Lower leg skin (tissue), 4 donors: ENCODE measurements around the gene CILP. TPM values are rescaled to one million over a fixed set of nuclear protein-coding genes. Genes with fewer than 3 reads are reported as not detected.
"Not testable (repeated sequence)": the region's sequence is repeated elsewhere in the genome, so short reads cannot be mapped to it uniquely, and the experiment has no call there.

Experiments used
- DNase-seq, 2 donors: peaks; one replicate each; pipeline ENCODE4 v3.0.0-alpha.2; 2019; ENCODE audit warnings: low spot score in 2 of 2
- H3K4me3 ChIP-seq: fragments of 200-600 bp; sonication (generic); 2 replicates; pipeline ENCODE4 v1.5.1; 2017; ENCODE audit warnings: mild to moderate bottlenecking, low read depth; ENCODE audit not compliant: poor library complexity, severe bottlenecking
- POLR2A ChIP-seq, 2 donors: fragments of 450-650 bp; IDR thresholded peaks; one replicate each; pipeline ENCODE4 v1.6.1; 2016 to 2017; ENCODE audit warnings: antibody characterized with exemption in 2 of 2, mild to moderate bottlenecking in 1 of 2, moderate library complexity in 1 of 2
- WGBS, 2 donors: methylation state at CpG; one replicate each; pipeline ENCODE4 v1.1.5; 2018; 5-methylcytosine and 5-hydroxymethylcytosine counted together
- intact Hi-C: fragments of 100-400 bp; cut with DNase I; formaldehyde crosslinking; loops from one replicate; pipeline ENCODE4 v1.15.0; 2023; ENCODE audit warnings: low total_unique reads
- total RNA-seq, 4 donors: library from RNA; depleted of rRNA; stranded (reverse); fragments of >200 nt; gene quantifications; one replicate each; pipeline ENCODE4 v1.1.0, GENCODE V29; 2016
- TF ChIP-seq, protein P1 (sequence below), 3 donors: fragments of 450-650 bp; IDR thresholded peaks; one replicate each; pipeline ENCODE4 v1.5.1; 2016; ENCODE audit warnings: antibody characterized with exemption in 3 of 3, mild to moderate bottlenecking in 3 of 3, moderate library complexity in 2 of 3

Gene CILP
- total RNA-seq, 4 donors from 2014 or later = 3.9 to 66.8 (median 9.3) TPM

DNA sequence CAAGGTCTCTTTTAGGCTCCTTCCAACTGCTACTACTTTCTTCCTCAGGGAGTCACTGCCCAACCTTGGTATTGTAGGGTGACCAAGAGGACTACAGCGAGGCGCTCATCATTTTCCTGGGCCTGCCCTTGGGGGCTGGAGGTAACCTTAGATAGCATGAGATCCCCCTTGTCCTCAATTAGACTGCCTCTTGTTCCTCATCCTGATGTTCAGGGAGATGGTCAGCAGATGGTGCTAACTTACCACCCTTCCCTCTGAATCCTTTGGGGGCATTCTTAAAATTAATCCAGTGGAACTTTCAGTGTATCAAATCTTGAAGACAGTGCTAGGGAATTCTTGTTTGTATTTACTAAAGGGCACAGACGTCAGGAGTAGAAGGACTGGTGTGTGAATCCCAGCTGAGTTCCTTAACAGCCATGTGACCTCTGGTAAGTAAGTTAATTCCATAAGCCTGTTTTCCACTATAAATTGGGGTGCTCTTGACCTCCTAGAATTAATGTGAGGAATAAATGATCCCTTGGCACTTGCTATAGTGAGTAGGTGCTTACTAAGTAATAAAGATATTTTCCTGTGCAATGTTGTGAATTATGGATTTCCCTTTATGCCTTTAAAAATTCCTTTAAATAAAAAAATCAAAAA is 22.1 kb downstream of the CILP start:
- 21% methylated on average over 3 of the region's 3 CpGs for WGBS, 2 donors
- no peak overlapping the region for H3K4me3 ChIP-seq
- intact Hi-C loops = no loop called here
- peak in 1 of 2 donors; percentile 70 for DNase-seq
- no peak for TF ChIP-seq POLR2A (IDR thresholded peaks at IDR 0.05)
- TF ChIP-seq, protein P1, sequence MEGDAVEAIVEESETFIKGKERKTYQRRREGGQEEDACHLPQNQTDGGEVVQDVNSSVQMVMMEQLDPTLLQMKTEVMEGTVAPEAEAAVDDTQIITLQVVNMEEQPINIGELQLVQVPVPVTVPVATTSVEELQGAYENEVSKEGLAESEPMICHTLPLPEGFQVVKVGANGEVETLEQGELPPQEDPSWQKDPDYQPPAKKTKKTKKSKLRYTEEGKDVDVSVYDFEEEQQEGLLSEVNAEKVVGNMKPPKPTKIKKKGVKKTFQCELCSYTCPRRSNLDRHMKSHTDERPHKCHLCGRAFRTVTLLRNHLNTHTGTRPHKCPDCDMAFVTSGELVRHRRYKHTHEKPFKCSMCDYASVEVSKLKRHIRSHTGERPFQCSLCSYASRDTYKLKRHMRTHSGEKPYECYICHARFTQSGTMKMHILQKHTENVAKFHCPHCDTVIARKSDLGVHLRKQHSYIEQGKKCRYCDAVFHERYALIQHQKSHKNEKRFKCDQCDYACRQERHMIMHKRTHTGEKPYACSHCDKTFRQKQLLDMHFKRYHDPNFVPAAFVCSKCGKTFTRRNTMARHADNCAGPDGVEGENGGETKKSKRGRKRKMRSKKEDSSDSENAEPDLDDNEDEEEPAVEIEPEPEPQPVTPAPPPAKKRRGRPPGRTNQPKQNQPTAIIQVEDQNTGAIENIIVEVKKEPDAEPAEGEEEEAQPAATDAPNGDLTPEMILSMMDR (IDR thresholded peaks at IDR 0.05) = peak in 1 of 3 donors; percentile 58

- intact Hi-C loops, H3K4me3 ChIP-seq: not testable (repeated sequence)
- WGBS, 2 donors = 86 to 89% methylated on average over 9 of the region's 9 CpGs
- peak in 1 of 2 donors; percentile 54 for DNase-seq
Observed at GRCh38 chr15:65188472-65188871, 22.8 kb downstream of the CILP start.

- intact Hi-C loops = no loop called here
- peak within 1 kb of the TSS; percentile 98 for H3K4me3 ChIP-seq
- peak; percentile 91 to 98 for DNase-seq
- peak in 1 of 2 donors; percentile 24 for TF ChIP-seq POLR2A (IDR thresholded peaks at IDR 0.05)
- TF ChIP-seq, protein P1 (IDR thresholded peaks at IDR 0.05) = no peak
- 0% methylated on average over 36 to 53 of the region's 70 CpGs for WGBS, 2 donors
Observed at GRCh38 chr15:65184868-65185717, 26.2 kb downstream of the CILP start, which contains the start of gene CLPX. CLPX (minus strand) TSS chr15:65185342; CDS start chr15:65185153, 189 bp downstream.

- 0 to 1% methylated on average over 18 to 30 of the region's 33 CpGs for WGBS, 2 donors
- H3K4me3 ChIP-seq = peak overlapping the region; percentile 98
- intact Hi-C loops = no loop called here
- peak; percentile 69 to 92 for DNase-seq
- no peak for TF ChIP-seq POLR2A (IDR thresholded peaks at IDR 0.05)
- TF ChIP-seq, protein P1 (IDR thresholded peaks at IDR 0.05) = no peak
Observed at GRCh38 chr15:65184305-65184867, 26.9 kb downstream of the CILP start.

GRCh38 chr15:65183865-65184159 is 27.5 kb downstream of the CILP start:
- WGBS, 2 donors = 5 to 6% methylated on average over 4 of the region's 4 CpGs
- no peak for DNase-seq
- TF ChIP-seq, protein P1 (IDR thresholded peaks at IDR 0.05) = no peak
- TF ChIP-seq POLR2A (IDR thresholded peaks at IDR 0.05) = no peak
- H3K4me3 ChIP-seq = peak overlapping the region; percentile 98
- intact Hi-C loops = no loop called here

DNA sequence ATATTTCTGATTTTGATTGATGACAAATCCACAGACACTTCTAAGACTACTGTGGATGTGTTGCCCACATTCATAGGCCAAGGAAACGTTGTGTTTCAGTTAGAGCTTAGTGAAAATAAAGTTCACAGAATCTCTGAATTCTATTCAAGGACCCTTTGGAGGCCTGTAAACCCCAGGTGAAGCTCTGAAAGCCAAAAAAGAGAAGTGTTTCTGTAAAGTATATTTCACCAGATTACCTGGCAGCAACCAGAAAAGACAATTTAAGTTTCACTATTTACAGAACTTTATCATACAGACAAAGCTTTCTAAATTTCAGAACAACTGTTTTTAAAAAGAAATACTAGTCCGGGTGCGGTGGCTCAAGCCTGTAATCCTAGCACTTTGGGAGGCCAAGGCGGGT is 28.7 kb downstream of the CILP start:
- DNase-seq = no peak
- no peak overlapping the region for H3K4me3 ChIP-seq
- intact Hi-C loops = no loop called here
- 71 to 74% methylated on average over 4 of the region's 4 CpGs for WGBS, 2 donors
- TF ChIP-seq, protein P1 (IDR thresholded peaks at IDR 0.05) = no peak
- TF ChIP-seq POLR2A (IDR thresholded peaks at IDR 0.05) = no peak

GRCh38 chr15:65181582-65182353 is 29.5 kb downstream of the CILP start:
- WGBS, 2 donors = 87 to 90% methylated on average over 15 of the region's 15 CpGs
- DNase-seq, H3K4me3 ChIP-seq, intact Hi-C loops: not testable (repeated sequence)
